GM12892 (cell line): ENCODE measurements around the gene GOLIM4.

Experiments
- POLR2A ChIP-seq: IDR thresholded peaks from 2 replicates; pipeline ENCODE4 v1.6.1; 2011; ENCODE audit warnings: low read depth, low read length, control low read depth
- POLR2AphosphoS5 ChIP-seq: IDR thresholded peaks from 2 replicates; pipeline ENCODE4 v1.6.1; 2011; ENCODE audit warnings: low read depth, low read length, control low read depth
- TAF1 ChIP-seq: IDR thresholded peaks from 2 replicates; pipeline ENCODE4 v1.6.1; 2011; ENCODE audit warnings: low read depth, mild to moderate bottlenecking, control low read depth, low read length, borderline replicate concordance

GRCh38 chr3:168124291-168124690, 28.6 kb upstream of the GOLIM4 start:
- TF ChIP-seq POLR2AphosphoS5 (no peak), POLR2A (no peak), TAF1 (no peak)
